ENCODE measurements around the gene YARS1.
"Not testable (repeated sequence)": the region's sequence is repeated elsewhere in the genome, so short reads cannot be mapped to it uniquely, and the experiment has no call there.

YARS1 gene

DNA sequence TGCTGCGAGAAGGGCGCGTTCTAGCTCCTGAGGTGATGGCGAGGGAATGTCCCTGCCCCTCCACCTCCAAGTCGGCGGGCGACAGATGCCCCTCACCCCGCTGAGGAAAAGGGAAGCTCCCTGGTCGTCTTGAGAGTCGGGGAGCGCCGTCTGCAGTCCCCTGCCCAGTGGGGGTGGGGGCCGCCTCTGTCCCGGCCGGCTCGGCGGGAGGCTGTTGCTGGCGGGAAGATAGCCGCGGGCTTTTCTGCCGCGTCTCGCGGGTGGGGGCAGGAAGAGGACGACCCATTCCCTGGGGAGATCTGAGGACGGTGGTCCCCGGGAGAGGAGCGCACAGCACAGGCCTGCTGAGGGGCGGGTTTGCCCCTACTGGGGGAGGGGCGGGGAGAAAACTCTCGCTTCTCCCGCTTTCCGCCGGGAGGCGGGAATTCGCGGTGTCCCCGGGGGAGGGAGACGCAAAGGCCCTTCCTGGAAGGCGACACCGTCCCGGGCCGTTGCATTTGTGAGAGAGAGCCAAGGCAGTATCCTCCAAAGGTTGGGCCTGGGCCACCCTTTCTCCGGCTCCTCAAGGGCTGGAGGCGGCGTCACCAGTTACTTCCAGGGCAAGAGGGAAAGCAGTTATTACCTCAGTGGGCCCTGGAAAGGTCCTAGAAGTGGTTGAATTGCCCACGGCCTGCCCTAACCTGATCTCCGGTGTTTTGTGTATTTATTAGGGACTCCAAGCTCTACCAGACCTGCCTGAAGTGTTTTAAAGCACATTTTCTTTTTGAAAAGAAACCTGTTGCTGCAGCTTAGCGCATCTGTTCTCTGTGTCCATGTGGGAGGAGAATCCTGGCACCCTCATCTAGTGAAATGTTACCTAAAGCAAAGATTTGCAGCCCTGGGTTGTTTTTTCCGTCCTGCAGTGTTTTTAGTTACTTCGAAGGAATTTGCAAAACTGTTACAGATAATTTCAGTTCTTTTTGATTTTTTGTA, 943 bp upstream of the YARS1 start:
- peaks cover 42% of the 10 kb centered on the region for H3K36me3 ChIP-seq
- peaks cover 34% of the 10 kb centered on the region for H4K20me1 ChIP-seq
- H3K27ac ChIP-seq = peak overlapping the region; percentile 100
- peak overlapping the region; percentile 100 for H3K9ac ChIP-seq
- H3K9me3 ChIP-seq = peaks cover 6% of the 10 kb centered on the region; the same call in 1 of the 2 replicates
- H3K4me2 ChIP-seq = peak overlapping the region; percentile 93
- H3K4me1 ChIP-seq = peaks cover 71% of the 10 kb centered on the region
- H3K27me3 ChIP-seq = no peaks in the 10 kb centered on the region
- H3K4me3 ChIP-seq = peak overlapping the region; percentile 99
- no peak for TF ChIP-seq Cebpa-rat (IDR thresholded peaks at IDR 0.05)

DNA sequence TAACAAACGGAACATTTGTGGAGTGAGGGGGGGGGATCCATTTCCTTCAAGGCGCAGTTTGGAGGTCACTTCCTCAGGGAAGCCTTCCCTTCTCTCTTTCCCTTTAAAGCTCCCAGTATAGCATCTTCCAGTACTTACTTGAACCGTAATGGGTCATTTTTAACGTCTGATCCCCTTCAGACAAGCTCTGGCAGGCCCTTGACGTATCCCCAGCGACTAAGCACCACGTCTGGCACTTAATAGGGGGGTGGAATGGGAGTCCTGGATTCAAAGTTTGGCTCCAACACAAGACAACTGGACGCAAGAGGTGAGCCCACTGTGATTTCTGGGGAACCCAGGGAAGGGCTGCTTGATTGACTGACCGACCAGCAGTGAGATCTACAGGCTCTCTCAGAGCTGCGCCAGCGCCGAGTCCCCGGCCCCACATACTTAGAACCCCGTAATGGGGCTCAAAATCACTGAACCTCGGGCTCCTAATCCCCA, 441 bp downstream of the YARS1 start:
- Histone ChIP-seq H3K4me3 (peak overlapping the region; percentile 99), H4K20me1 (peaks cover 42% of the 10 kb centered on the region), H3K9ac (peak overlapping the region; percentile 100), H3K36me3 (peaks cover 53% of the 10 kb centered on the region), H3K4me2 (peak overlapping the region; percentile 90), H3K27me3 (no peaks in the 10 kb centered on the region), H3K27ac (peak overlapping the region; percentile 100), H3K4me1 (peaks cover 60% of the 10 kb centered on the region), H3K9me3 (peaks cover 5% of the 10 kb centered on the region; the same call in 1 of the 2 replicates)
- no peak for TF ChIP-seq Cebpa-rat (IDR thresholded peaks at IDR 0.05)

DNA sequence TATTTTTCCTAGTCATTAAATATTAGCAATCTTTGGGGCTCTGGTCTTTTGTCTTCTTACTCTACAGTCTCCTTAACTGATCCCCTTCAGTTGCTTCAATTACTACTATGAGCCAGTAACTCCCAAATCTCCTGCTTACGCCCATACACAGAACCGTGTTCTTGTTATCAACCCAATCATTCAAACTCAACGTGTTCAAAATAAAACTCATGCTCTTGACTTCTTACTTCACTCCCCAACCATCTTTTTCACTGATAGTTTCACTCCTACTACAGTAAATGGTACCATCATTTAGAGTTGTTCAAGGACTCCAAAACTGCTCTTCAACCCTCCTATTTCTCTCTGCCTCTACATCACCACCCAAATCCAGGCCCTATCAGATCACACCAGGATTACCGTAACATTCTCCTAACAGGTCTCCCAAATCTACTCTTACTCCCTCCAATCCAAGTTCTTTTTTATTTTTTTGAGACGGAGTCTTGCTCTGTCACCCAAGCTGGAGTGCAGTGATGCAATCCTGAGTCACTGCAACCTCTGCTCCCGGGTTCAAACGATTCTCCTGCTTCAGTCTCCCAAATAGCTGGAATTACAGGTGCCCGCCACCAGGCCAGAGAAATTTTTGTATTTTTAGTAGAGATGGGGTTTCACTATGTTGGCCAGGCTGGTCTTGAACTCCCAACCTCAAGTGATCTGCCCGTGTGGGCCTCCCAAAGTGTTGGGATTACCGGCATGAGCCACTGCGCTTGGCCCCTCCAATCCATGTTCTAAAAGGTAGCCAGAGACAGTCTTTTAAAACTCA, 3.0 kb downstream of the YARS1 start:
- Histone ChIP-seq H4K20me1 (peaks cover 68% of the 10 kb centered on the region), H3K27ac (no peak overlapping the region), H3K4me1 (peaks cover 37% of the 10 kb centered on the region), H3K9me3 (no peaks in the 10 kb centered on the region; the same call in 1 of the 2 replicates), H3K4me2 (peak overlapping the region; percentile 12; the same call in 1 of the 2 replicates), H3K9ac (no peak overlapping the region), H3K27me3 (no peaks in the 10 kb centered on the region), H3K36me3 (peaks cover 62% of the 10 kb centered on the region), H3K4me3 (no peak overlapping the region)
- no peak for TF ChIP-seq Cebpa-rat (IDR thresholded peaks at IDR 0.05)

DNA sequence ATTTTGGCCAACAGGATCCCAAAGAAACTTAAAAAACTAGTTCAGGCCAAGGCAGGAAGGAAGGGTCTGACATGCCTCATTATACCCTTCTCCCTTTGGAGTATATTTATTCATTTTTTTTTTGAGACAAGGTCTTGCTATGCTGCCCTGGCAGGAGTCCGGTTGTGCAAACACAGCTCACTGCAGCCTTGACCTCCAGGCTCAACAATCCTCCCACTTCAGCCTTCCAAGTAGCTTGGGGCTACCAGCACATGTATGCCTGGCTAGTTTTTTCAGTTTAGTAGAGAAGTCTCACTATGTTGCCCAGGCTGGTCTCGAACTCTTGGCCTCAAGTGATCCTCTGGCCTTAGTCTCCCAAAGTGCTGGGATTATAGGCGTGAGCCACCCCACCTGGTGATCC, 5.2 kb downstream of the YARS1 start:
- Histone ChIP-seq H3K9me3 (peaks cover 2% of the 10 kb centered on the region; the same call in 1 of the 2 replicates), H3K4me3 (no peak overlapping the region), H3K4me2 (no peak overlapping the region), H3K36me3 (peaks cover 84% of the 10 kb centered on the region), H3K4me1 (peaks cover 29% of the 10 kb centered on the region), H3K9ac (no peak overlapping the region), H3K27ac (no peak overlapping the region), H3K27me3 (no peaks in the 10 kb centered on the region), H4K20me1 (peaks cover 90% of the 10 kb centered on the region)
- TF ChIP-seq Cebpa-rat (IDR thresholded peaks at IDR 0.05) = no peak

DNA sequence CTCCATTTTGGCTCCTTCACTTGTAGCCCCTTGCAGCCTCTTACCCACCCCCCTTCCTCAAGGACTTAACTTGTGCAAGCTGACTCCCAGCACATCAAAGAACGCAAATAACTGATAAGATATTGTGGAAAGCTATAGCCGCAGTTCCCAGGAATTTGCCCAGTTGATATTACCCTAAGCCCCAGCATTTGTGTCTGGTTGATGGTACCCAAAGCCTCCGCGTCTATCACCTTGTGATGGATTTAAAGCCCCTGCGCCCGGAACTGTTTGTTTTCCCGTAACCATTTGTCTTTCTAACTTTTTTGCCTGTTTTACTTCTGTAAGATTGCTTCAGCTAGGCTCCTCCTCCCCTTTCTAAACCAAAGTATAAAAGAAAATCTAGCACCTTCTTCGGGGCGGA, 5.9 kb downstream of the YARS1 start:
- Histone ChIP-seq H4K20me1 (peaks cover 96% of the 10 kb centered on the region), H3K36me3 (peaks cover 91% of the 10 kb centered on the region)

DNA sequence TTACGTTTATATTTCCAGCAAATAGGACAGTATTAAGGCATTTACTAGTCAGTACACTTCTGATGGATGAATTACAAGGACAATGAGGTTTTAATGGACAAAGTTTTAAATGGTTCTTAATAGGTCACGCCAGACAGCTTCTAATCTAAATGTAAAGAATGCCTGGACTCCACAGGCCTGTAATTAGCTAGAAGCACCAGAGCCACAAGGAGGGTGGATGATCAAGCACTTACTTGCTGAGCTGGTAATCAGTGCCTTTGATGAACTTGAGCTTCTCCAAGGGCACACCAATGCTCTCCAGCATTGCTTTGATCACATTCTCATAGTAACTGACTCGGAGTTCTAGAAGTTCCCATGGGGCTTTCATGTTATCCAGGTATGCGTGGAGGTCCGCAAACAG, 6.8 kb downstream of the YARS1 start:
- Histone ChIP-seq H3K9ac (no peak overlapping the region), H3K9me3 (peaks cover 18% of the 10 kb centered on the region), H3K27ac (no peak overlapping the region), H3K4me2 (no peak overlapping the region), H3K27me3 (no peaks in the 10 kb centered on the region), H3K36me3 (peaks cover 100% of the 10 kb centered on the region), H4K20me1 (peaks cover 95% of the 10 kb centered on the region), H3K4me3 (no peak overlapping the region), H3K4me1 (peaks cover 22% of the 10 kb centered on the region)
- TF ChIP-seq Cebpa-rat (IDR thresholded peaks at IDR 0.05) = no peak

More for the DNA sequence above, 5.9 kb downstream of the YARS1 start:
- no peak for TF ChIP-seq Cebpa-rat (IDR thresholded peaks at IDR 0.05)
- Histone ChIP-seq H3K4me1 (peaks cover 29% of the 10 kb centered on the region), H3K27me3 (no peaks in the 10 kb centered on the region), H3K9me3 (peaks cover 9% of the 10 kb centered on the region), H3K4me2 (no peak overlapping the region), H3K9ac (no peak overlapping the region), H3K4me3 (no peak overlapping the region), H3K27ac (no peak overlapping the region)

DNA sequence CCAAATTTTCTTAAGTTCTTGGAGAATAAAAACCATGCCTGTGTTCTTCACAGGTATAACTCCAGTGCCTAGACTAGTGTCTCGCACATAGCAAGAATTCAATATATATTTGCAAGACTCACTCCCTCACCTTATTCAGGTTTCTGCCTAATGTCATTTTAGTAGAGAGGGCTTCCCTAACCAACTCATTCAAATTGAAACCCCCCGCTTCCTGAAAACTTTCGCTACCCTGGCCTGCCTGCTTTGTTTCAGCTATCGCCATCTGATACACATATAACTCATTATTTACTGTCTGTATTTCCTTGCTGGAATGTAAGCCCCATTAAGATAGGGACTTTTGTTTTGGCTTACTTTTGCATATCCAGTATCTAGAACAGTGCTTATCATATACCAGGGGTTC, 8.6 kb downstream of the YARS1 start:
- H4K20me1 ChIP-seq = peaks cover 77% of the 10 kb centered on the region
- H3K4me1 ChIP-seq = 0 out of 2 replicates have a peak, but pooled peaks cover 6% of the 10 kb centered on the region
- H3K4me2 ChIP-seq = no peak overlapping the region
- H3K9me3 ChIP-seq = peaks cover 28% of the 10 kb centered on the region
- H3K27ac ChIP-seq = no peak overlapping the region
- no peaks in the 10 kb centered on the region for H3K27me3 ChIP-seq
- TF ChIP-seq Cebpa-rat (IDR thresholded peaks at IDR 0.05) = no peak
- no peak overlapping the region for H3K9ac ChIP-seq
- H3K36me3 ChIP-seq = peaks cover 97% of the 10 kb centered on the region
- H3K4me3 ChIP-seq = no peak overlapping the region

DNA sequence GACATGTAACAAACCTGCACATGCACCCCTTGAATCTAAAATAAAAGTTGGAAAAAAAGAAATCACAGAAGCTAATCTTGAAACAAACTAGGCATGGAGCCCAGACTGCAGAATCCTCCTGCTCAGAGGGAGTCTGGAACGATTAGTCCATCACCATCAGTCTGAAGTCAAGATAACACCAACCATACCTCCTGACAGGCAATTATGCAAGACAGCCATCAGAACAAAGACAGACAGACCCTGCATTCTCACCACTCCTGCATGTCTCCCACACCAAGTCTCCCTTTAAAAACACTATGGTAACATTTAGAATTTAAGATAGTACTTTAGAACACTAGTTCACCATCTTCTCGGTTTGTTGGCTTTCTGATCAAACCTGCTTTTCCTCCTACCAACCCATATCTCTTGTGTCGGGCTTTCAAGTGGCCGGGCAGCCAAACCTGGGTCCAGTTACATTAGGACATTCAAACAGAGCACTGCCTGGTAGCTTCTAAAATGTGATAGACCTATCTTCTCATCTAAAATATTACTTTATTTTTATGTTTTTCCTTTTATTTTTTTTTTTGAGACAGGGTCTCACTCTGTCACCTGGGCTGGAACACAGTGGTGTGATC, 10.1 kb downstream of the YARS1 start:
- Histone ChIP-seq H3K27me3 (no peaks in the 10 kb centered on the region), H3K36me3 (peaks cover 97% of the 10 kb centered on the region), H3K27ac (no peak overlapping the region), H3K4me3 (no peak overlapping the region), H4K20me1 (peaks cover 77% of the 10 kb centered on the region), H3K9me3 (peaks cover 33% of the 10 kb centered on the region), H3K4me2 (no peak overlapping the region), H3K9ac (no peak overlapping the region), H3K4me1 (no peaks in the 10 kb centered on the region)
- TF ChIP-seq Cebpa-rat (IDR thresholded peaks at IDR 0.05) = no peak

DNA sequence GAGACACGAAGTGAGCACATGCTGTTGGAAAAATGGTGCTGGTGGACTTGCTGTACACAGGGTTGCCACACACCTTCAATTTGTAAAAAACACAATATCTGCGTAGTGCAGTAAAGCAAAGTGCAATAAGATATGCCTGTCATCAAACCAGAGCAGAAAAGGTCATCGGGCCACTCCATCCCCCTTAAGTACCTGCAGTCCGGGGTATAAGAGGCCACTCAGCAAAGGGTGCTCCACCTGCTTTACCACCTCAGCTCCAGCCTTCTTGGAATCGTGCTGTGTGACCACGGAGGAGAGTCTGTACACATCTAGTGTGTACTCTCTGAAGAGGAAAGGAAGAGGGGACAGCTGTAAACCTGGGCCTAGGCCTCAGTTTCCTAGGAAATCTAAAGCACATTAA, 10.9 kb downstream of the YARS1 start:
- Histone ChIP-seq H3K36me3 (peaks cover 97% of the 10 kb centered on the region), H4K20me1 (peaks cover 77% of the 10 kb centered on the region), H3K27ac (no peak overlapping the region), H3K4me2 (no peak overlapping the region), H3K4me1 (no peaks in the 10 kb centered on the region), H3K27me3 (no peaks in the 10 kb centered on the region), H3K4me3 (no peak overlapping the region), H3K9me3 (peaks cover 33% of the 10 kb centered on the region), H3K9ac (no peak overlapping the region)
- TF ChIP-seq Cebpa-rat (IDR thresholded peaks at IDR 0.05) = no peak

DNA sequence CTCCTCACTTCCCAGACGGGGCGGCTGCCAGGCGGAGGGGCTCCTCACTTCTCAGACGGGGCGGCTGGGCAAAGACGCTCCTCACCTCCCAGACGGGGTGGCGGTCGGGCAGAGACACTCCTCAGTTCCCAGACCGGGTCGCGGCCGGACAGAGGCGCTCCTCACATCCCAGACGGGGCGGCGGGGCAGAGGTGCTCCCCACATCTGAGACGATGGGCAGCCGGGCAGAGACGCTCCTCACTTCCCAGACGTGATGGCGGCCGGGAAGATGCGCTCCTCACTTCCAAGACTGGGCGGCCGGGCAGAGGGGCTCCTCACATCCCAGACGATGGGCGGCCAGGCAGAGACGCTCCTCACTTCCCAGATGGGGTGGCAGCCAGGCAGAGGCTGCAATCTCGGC, 12.7 kb downstream of the YARS1 start:
- not testable (repeated sequence) for H3K27me3 ChIP-seq, H3K4me2 ChIP-seq, H3K9ac ChIP-seq, H3K4me1 ChIP-seq, H3K27ac ChIP-seq, H3K4me3 ChIP-seq
- peaks cover 97% of the 10 kb centered on the region for H3K36me3 ChIP-seq
- H3K9me3 ChIP-seq = peaks cover 33% of the 10 kb centered on the region
- H4K20me1 ChIP-seq = peaks cover 77% of the 10 kb centered on the region
